DOHH2 (cell line): Measurements from ENCODE around the gene OTOA.

ENCODE experiments used
- EZH2phosphoT487 ChIP-seq: fragments of 200-600 bp; sonication (generic); IDR thresholded peaks from 2 replicates; pipeline ENCODE4 v1.6.1; 2017; ENCODE audit warnings: borderline replicate concordance, mild to moderate bottlenecking, antibody characterized with exemption, low read length, moderate library complexity, mixed read lengths
- TF ChIP-seq, protein P1 (sequence below): fragments of 200-600 bp; sonication (generic); IDR thresholded peaks from one replicate; pipeline ENCODE4 v1.5.1; 2014; ENCODE audit warnings: antibody characterized with exemption, mild to moderate bottlenecking, low read depth, low read length; ENCODE audit not compliant: poor library complexity, severe bottlenecking

DNA sequence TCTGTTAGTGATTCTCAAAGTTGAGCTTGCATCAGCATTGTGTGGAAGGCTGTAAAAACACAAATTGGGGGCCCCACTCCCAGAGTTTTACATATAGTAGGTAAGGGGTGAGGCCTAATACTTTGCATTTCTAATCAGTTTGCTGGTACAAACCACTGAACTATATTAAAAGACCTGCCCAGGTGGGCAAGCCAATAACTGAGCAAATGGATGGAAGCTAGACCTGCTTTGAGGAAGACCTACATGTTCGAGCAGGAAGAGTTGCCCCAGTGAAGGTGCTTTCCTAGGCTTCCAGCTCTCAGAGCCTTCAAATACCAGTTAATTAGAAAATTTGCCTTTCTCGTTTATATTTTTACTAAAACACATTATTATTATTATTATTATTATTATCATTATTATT, 56.8 kb downstream of the OTOA start:
- TF ChIP-seq, protein P1, sequence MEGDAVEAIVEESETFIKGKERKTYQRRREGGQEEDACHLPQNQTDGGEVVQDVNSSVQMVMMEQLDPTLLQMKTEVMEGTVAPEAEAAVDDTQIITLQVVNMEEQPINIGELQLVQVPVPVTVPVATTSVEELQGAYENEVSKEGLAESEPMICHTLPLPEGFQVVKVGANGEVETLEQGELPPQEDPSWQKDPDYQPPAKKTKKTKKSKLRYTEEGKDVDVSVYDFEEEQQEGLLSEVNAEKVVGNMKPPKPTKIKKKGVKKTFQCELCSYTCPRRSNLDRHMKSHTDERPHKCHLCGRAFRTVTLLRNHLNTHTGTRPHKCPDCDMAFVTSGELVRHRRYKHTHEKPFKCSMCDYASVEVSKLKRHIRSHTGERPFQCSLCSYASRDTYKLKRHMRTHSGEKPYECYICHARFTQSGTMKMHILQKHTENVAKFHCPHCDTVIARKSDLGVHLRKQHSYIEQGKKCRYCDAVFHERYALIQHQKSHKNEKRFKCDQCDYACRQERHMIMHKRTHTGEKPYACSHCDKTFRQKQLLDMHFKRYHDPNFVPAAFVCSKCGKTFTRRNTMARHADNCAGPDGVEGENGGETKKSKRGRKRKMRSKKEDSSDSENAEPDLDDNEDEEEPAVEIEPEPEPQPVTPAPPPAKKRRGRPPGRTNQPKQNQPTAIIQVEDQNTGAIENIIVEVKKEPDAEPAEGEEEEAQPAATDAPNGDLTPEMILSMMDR: no peak
- TF ChIP-seq EZH2phosphoT487: no peak
